Sigmoid colon (tissue), 7 donors: ENCODE results near the gene CDK9. TPM values are rescaled to one million over a fixed set of nuclear protein-coding genes. Genes with fewer than 3 reads are reported as not detected.

Source experiments
- DNase-seq: peaks from one replicate; pipeline ENCODE4 v3.0.0-alpha.2; 2019
- H3K27ac ChIP-seq, 4 donors: fragments of 200-600 bp; sonication (generic); one replicate each; pipeline ENCODE4 v1.5.1; 2016 to 2019; ENCODE audit warnings: mild to moderate bottlenecking in 1 of 4
- H3K27me3 ChIP-seq, 3 donors: fragments of 200-600 bp; sonication (generic); one replicate each; pipeline ENCODE4 v1.5.1; 2019; ENCODE audit warnings: mild to moderate bottlenecking in 1 of 3
- H3K36me3 ChIP-seq, 4 donors: fragments of 200-600 bp; sonication (generic); one replicate each; pipeline ENCODE4 v1.5.1; 2016 to 2019
- H3K4me1 ChIP-seq, 4 donors: fragments of 200-600 bp; sonication (generic); one replicate each; pipeline ENCODE4 v1.5.1; 2017 to 2019
- H3K4me3 ChIP-seq, 4 donors: fragments of 200-600 bp; sonication (generic); one replicate each; pipeline ENCODE4 v1.5.1; 2017 to 2019; ENCODE audit warnings: mild to moderate bottlenecking in 2 of 4, moderate library complexity in 1 of 4
- H3K9me3 ChIP-seq, 4 donors: fragments of 200-600 bp in 3 of 4; sonication (generic) in 3 of 4; one replicate each; pipeline versions ENCODE4 v1.5.1 to v1.6.1; 2013 to 2019
- CTCF ChIP-seq, 4 experiments: fragments of 450-650 bp in 3 of 4; fragments of 200-600 bp in 1 of 4; IDR thresholded peaks; one replicate each; pipeline ENCODE4 v1.5.1; 2016 to 2019; ENCODE audit warnings: antibody characterized with exemption in 4 of 4, mild to moderate bottlenecking in 3 of 4, moderate library complexity in 2 of 4
- EP300 ChIP-seq, 4 donors: sonication (generic); formaldehyde crosslinking; IDR thresholded peaks; one replicate each; pipeline ENCODE4 v1.6.1; 2017; ENCODE audit warnings: antibody characterized with exemption in 4 of 4
- POLR2A ChIP-seq, 2 donors: fragments of 450-650 bp; IDR thresholded peaks; one replicate each; pipeline ENCODE4 v1.6.1; 2016; ENCODE audit warnings: antibody characterized with exemption in 2 of 2, mild to moderate bottlenecking in 2 of 2, moderate library complexity in 2 of 2
- POLR2AphosphoS5 ChIP-seq, 4 donors: sonication (generic); formaldehyde crosslinking; IDR thresholded peaks; one replicate each; pipeline ENCODE4 v1.6.1; 2017; ENCODE audit warnings: antibody characterized with exemption in 4 of 4
- WGBS, 2 donors: extraction: QIAGEN DNeasy Blood & Tissue Kit; methylation state at CpG; one replicate each; pipeline ENCODE4 v1.1.7; 2013; 5-methylcytosine and 5-hydroxymethylcytosine counted together
- intact Hi-C: fragments of 100-400 bp; cut with DNase I; formaldehyde crosslinking; loops from one replicate; pipeline ENCODE4 v1.15.1; 2023
- polyA plus RNA-seq, 3 donors: library from polyadenylated mRNA; stranded (reverse); fragments of 200-250 nt; gene quantifications; one replicate each; pipeline ENCODE4 v1.2.3, GENCODE V29; 2013
- total RNA-seq, 4 donors: library from RNA; depleted of rRNA; stranded (reverse); fragments of >200 nt; gene quantifications; one replicate each; pipeline ENCODE4 v1.1.0, GENCODE V29; 2016
- donor health status: healthy with polysubstance abuse.
- donor health status: Bipolar disorder and iron deficiency.
- donor health status: healthy.

Gene CDK9
- total and polyA plus RNA-seq, 7 donors = 28.9 to 77.2 (median 47.2) TPM

GRCh38 chr9:127762111-127762676 lies 23.6 kb upstream of the CDK9 start:
- no peak for DNase-seq
- no peaks in the 10 kb centered on the region for H3K9me3 ChIP-seq
- no peaks in the 10 kb centered on the region for H3K36me3 ChIP-seq
- TF ChIP-seq CTCF (IDR thresholded peaks at IDR 0.05) (no peak), EP300 (IDR thresholded peaks at IDR 0.05) (no peak), POLR2AphosphoS5 (IDR thresholded peaks at IDR 0.05) (no peak), POLR2A (IDR thresholded peaks at IDR 0.05) (no peak)
- H3K4me1 ChIP-seq = no peaks in the 10 kb centered on the region
- peaks cover 3 to 46% (median 11%) of the 10 kb centered on the region in 3 donors for H3K27me3 ChIP-seq
- intact Hi-C loops = no loop called here
- peak overlapping the region; percentile 35 to 65 (median 42) for H3K27ac ChIP-seq
- 37 to 48% methylated on average over 16 of the region's 16 CpGs for WGBS, 2 donors
- H3K4me3 ChIP-seq = no peak overlapping the region

GRCh38 chr9:127763918-127764384 lies 21.9 kb upstream of the CDK9 start:
- Histone ChIP-seq H3K4me1 (no peaks in the 10 kb centered on the region), H3K9me3 (no peaks in the 10 kb centered on the region), H3K36me3 (no peaks in the 10 kb centered on the region), H3K27me3 (peaks cover 3 to 32% (median 11%) of the 10 kb centered on the region in 3 donors), H3K4me3 (no peak overlapping the region), H3K27ac (peak overlapping the region in 3 of 4 donors; percentile 17 to 65 (median 39))
- intact Hi-C loops = no loop called here
- TF ChIP-seq POLR2AphosphoS5 (IDR thresholded peaks at IDR 0.05) (peak in 3 of 4 donors; percentile 24 to 50 (median 48)), CTCF (IDR thresholded peaks at IDR 0.05) (peak in 1 of 4 experiments; percentile 10), EP300 (IDR thresholded peaks at IDR 0.05) (peak in 1 of 4 donors; percentile 66), POLR2A (IDR thresholded peaks at IDR 0.05) (no peak)
- WGBS, 2 donors = 27 to 66% methylated on average over 7 of the region's 7 CpGs
- DNase-seq = no peak

- no peak for TF ChIP-seq CTCF (IDR thresholded peaks at IDR 0.05)
- WGBS, 2 donors = 68 to 81% methylated on average over 1 of the region's 1 CpG
- peaks cover 3 to 26% (median 4%) of the 10 kb centered on the region in 3 donors for H3K27me3 ChIP-seq
- intact Hi-C loops = no loop called here
- no peak for DNase-seq
- no peaks in the 10 kb centered on the region for H3K9me3 ChIP-seq
- H3K4me1 ChIP-seq = peaks cover 0 to 3% (median under 1%) of the 10 kb centered on the region in 4 donors
- H3K27ac ChIP-seq = peak overlapping the region in 2 of 4 donors; percentile 3 to 46
- H3K36me3 ChIP-seq = no peaks in the 10 kb centered on the region
- H3K4me3 ChIP-seq = no peak overlapping the region
Measured at GRCh38 chr9:127765418-127765817, 20.4 kb upstream of the CDK9 start.

GRCh38 chr9:127767410-127767809 lies 18.4 kb upstream of the CDK9 start:
- TF ChIP-seq POLR2AphosphoS5 (IDR thresholded peaks at IDR 0.05) (no peak), CTCF (IDR thresholded peaks at IDR 0.05) (no peak), POLR2A (IDR thresholded peaks at IDR 0.05) (no peak), EP300 (IDR thresholded peaks at IDR 0.05) (no peak)
- H3K27ac ChIP-seq = peak overlapping the region; percentile 48 to 66 (median 52)
- H3K4me3 ChIP-seq = no peak overlapping the region
- intact Hi-C loops = no loop called here
- 58 to 61% methylated on average over 3 of the region's 3 CpGs for WGBS, 2 donors
- H3K4me1 ChIP-seq = peaks cover 0 to 12% (median 9%) of the 10 kb centered on the region in 4 donors
- H3K9me3 ChIP-seq = no peaks in the 10 kb centered on the region
- H3K36me3 ChIP-seq = no peaks in the 10 kb centered on the region
- peaks cover 0 to 7% (median 0%) of the 10 kb centered on the region in 3 donors for H3K27me3 ChIP-seq
- no peak for DNase-seq
